Suprapubic skin (tissue), 3 donors: ENCODE results near the gene MARCHF6.

Experiments used
- POLR2A ChIP-seq, 2 donors: fragments of 450-650 bp; IDR thresholded peaks; one replicate each; pipeline ENCODE4 v1.6.1; 2017; ENCODE audit warnings: antibody characterized with exemption in 2 of 2, mild to moderate bottlenecking in 2 of 2, moderate library complexity in 2 of 2
- TF ChIP-seq, protein P1 (sequence below), 2 donors: fragments of 200-600 bp in 1 of 2; fragments of 450-650 bp in 1 of 2; sonication (generic) in 1 of 2; IDR thresholded peaks; one replicate each; pipeline ENCODE4 v1.5.1; 2016 to 2019; ENCODE audit warnings: antibody characterized with exemption in 2 of 2, mild to moderate bottlenecking in 1 of 2, moderate library complexity in 1 of 2

DNA sequence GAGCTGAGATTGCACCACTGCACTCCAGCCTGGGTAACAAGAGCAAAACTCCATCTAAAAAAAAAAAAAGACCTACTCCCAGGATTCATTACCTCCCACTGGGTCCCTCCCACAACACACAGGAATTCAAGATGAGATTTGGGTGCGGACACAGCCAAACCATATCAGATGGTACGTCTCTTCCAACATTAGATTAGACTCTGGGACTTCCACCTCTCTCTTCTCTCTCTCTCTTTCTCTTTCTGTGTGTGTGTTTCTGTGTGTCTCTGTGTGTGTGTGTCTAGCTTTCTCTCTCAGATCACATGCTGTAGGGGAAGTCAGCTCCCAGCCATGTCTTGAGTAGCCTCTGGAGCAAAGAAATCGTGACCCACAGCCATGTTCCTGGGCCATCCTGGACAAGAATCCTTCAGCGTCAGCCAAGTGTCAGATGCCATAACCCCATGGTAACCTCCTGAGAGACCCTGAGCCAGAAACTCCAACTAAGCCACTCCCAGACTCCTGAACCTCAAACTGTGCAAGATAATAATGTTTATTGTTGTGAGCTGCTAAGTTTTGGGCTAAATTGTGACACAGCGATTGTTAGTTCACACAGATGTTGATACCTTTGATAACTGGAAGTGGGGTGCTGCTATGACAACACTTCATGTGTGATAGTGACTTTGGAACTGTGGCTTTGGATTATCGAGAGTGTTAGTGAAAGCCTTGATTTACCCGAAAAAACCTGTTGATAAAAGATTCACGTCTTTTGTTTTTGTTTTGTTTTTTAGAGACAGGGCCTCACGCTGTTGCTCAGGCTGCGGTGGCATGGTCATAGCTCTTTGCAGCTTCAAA, 41.7 kb upstream of the MARCHF6 start:
- TF ChIP-seq, protein P1, sequence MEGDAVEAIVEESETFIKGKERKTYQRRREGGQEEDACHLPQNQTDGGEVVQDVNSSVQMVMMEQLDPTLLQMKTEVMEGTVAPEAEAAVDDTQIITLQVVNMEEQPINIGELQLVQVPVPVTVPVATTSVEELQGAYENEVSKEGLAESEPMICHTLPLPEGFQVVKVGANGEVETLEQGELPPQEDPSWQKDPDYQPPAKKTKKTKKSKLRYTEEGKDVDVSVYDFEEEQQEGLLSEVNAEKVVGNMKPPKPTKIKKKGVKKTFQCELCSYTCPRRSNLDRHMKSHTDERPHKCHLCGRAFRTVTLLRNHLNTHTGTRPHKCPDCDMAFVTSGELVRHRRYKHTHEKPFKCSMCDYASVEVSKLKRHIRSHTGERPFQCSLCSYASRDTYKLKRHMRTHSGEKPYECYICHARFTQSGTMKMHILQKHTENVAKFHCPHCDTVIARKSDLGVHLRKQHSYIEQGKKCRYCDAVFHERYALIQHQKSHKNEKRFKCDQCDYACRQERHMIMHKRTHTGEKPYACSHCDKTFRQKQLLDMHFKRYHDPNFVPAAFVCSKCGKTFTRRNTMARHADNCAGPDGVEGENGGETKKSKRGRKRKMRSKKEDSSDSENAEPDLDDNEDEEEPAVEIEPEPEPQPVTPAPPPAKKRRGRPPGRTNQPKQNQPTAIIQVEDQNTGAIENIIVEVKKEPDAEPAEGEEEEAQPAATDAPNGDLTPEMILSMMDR (IDR thresholded peaks at IDR 0.05) = no peak
- no peak for TF ChIP-seq POLR2A (IDR thresholded peaks at IDR 0.05)
